Lung (tissue), 13 donors: ENCODE results near the gene TMX2. TPM values are rescaled to one million over a fixed set of nuclear protein-coding genes. Genes with fewer than 3 reads are reported as not detected.

Experiments
- ATAC-seq: fragments of 200-7000 bp; cut with Tn5 transposase; one replicate; pipeline ENCODE4 v1.9.1; 2020; ENCODE audit warnings: moderate number of reproducible peaks; ENCODE audit not compliant: insufficient read depth, low FRiP score
- DNase-seq, 3 donors: peaks; one replicate each; pipeline ENCODE4 v3.0.0-alpha.2; 2013 to 2017
- H3K27ac ChIP-seq, 2 donors: one replicate each; pipeline ENCODE4 v1.5.1; 2013; ENCODE audit warnings: mild to moderate bottlenecking in 2 of 2, moderate library complexity in 2 of 2, control low read depth in 1 of 2, inconsistent platforms in 1 of 2, low read depth in 1 of 2, low read length in 1 of 2
- H3K27me3 ChIP-seq, 3 donors: one replicate each; pipeline ENCODE4 v1.5.1; 2013; ENCODE audit warnings: low read length in 2 of 3; ENCODE audit not compliant: control insufficient read depth in 3 of 3, insufficient read depth in 3 of 3
- H3K36me3 ChIP-seq, 4 donors: one replicate each; pipeline ENCODE4 v1.5.1; 2013; ENCODE audit warnings: low read length in 4 of 4, mild to moderate bottlenecking in 1 of 4, moderate library complexity in 1 of 4; ENCODE audit not compliant: control insufficient read depth in 4 of 4, insufficient read depth in 4 of 4
- H3K4me1 ChIP-seq, 5 donors: one replicate each; pipeline ENCODE4 v1.5.1; 2013; ENCODE audit warnings: low read length in 5 of 5, mild to moderate bottlenecking in 2 of 5, moderate library complexity in 1 of 5; ENCODE audit not compliant: control insufficient read depth in 5 of 5, insufficient read depth in 5 of 5
- H3K4me3 ChIP-seq: one replicate; pipeline ENCODE4 v1.5.1; 2013; ENCODE audit warnings: mild to moderate bottlenecking, control low read depth, moderate library complexity
- H3K9ac ChIP-seq, 2 donors: one replicate each; pipeline ENCODE4 v1.5.1; 2013; ENCODE audit warnings: low read length in 2 of 2, control low read depth in 1 of 2; ENCODE audit not compliant: insufficient read depth in 1 of 2
- H3K9me3 ChIP-seq, 4 donors: one replicate each; pipeline ENCODE4 v1.5.1; 2013; ENCODE audit warnings: low read length in 3 of 4, mild to moderate bottlenecking in 1 of 4, moderate library complexity in 1 of 4; ENCODE audit not compliant: control insufficient read depth in 4 of 4, insufficient read depth in 3 of 4
- WGBS, 2 donors: extraction: QIAGEN DNeasy Blood & Tissue Kit; methylation state at CpG; one replicate each; pipeline ENCODE4 v1.1.7; 2013; 5-methylcytosine and 5-hydroxymethylcytosine counted together
- polyA plus RNA-seq, 2 donors: library from polyadenylated mRNA; stranded (reverse); fragments of 200-250 nt; gene quantifications; one replicate each; pipeline ENCODE4 v1.2.1, GENCODE V29; 2013
- small RNA-seq: library from RNA; depleted of rRNA; stranded (forward); fragments of <200 nt; gene quantifications from one replicate; pipeline ENCODE3, GENCODE V24; 2014; ENCODE audit warnings: low replicate concordance
- total RNA-seq, 2 donors: library from RNA; depleted of rRNA in 1 of 2; stranded (reverse); fragments of >200 nt in 1 of 2; gene quantifications; one replicate each; pipeline ENCODE4 v1.2.1, GENCODE V29; 2014 to 2021
- TF ChIP-seq, protein P1 (sequence below): IDR thresholded peaks from 2 replicates; pipeline ENCODE4 v1.5.1; 2012; ENCODE audit warnings: mild to moderate bottlenecking; ENCODE audit errors: control extremely low read depth, extremely low read depth
- donor health status: control.
- donor health status: control.
- donor health status: Bipolar disorder and iron deficiency.
- donor health status: healthy.
- donor health status: DM: yes; HTN: yes; CAD: no.

Gene TMX2
- total and polyA plus RNA-seq, 4 donors, result 51.7 to 89.6 (median 63.5) TPM

GRCh38 chr11:57787920-57788702 is 75.7 kb downstream of the TMX2 start:
- no peaks in the 10 kb centered on the region for H3K9me3 ChIP-seq
- H3K9ac ChIP-seq, result no peak overlapping the region
- peak overlapping the region in 1 of 2 donors; percentile 67 for H3K27ac ChIP-seq
- WGBS, 2 donors, result 47 to 48% methylated on average over 6 of the region's 6 CpGs
- H3K27me3 ChIP-seq, result no peaks in the 10 kb centered on the region
- peaks cover 11 to 46% (median 16%) of the 10 kb centered on the region in 5 donors for H3K4me1 ChIP-seq
- ATAC-seq (no peak), DNase-seq (no peak)
- H3K4me3 ChIP-seq, result no peak overlapping the region
- peaks cover 0 to 10% (median 2%) of the 10 kb centered on the region in 4 donors for H3K36me3 ChIP-seq
- TF ChIP-seq, protein P1, sequence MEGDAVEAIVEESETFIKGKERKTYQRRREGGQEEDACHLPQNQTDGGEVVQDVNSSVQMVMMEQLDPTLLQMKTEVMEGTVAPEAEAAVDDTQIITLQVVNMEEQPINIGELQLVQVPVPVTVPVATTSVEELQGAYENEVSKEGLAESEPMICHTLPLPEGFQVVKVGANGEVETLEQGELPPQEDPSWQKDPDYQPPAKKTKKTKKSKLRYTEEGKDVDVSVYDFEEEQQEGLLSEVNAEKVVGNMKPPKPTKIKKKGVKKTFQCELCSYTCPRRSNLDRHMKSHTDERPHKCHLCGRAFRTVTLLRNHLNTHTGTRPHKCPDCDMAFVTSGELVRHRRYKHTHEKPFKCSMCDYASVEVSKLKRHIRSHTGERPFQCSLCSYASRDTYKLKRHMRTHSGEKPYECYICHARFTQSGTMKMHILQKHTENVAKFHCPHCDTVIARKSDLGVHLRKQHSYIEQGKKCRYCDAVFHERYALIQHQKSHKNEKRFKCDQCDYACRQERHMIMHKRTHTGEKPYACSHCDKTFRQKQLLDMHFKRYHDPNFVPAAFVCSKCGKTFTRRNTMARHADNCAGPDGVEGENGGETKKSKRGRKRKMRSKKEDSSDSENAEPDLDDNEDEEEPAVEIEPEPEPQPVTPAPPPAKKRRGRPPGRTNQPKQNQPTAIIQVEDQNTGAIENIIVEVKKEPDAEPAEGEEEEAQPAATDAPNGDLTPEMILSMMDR, result no peak

GRCh38 chr11:57788703-57789088 is 76.3 kb downstream of the TMX2 start:
- ATAC-seq, result no peak
- no peak overlapping the region for H3K9ac ChIP-seq
- TF ChIP-seq, protein P1, result no peak

More at GRCh38 chr11:57788703-57789088, 76.3 kb downstream of the TMX2 start:
- H3K9me3 ChIP-seq, result no peaks in the 10 kb centered on the region
- no peaks in the 10 kb centered on the region for H3K27me3 ChIP-seq
- H3K4me3 ChIP-seq, result no peak overlapping the region
- peaks cover 11 to 46% (median 15%) of the 10 kb centered on the region in 5 donors for H3K4me1 ChIP-seq
- H3K27ac ChIP-seq, result no peak overlapping the region
- no peak for DNase-seq
- H3K36me3 ChIP-seq, result peaks cover 5 to 16% (median 5%) of the 10 kb centered on the region in 4 donors

Small RNAs within 50 kb of the gene (small RNA-seq; reads per million reads assigned to genes)
- gene TMX2-CTNND1, result not detected

Other genes starting within 250 kb of the TMX2 start
- 10 to 100 TPM; 18.5 to 18.7 TPM for gene SLC43A1, start 196.9 kb upstream of the TMX2 start, total RNA-seq
- 10 to 100 TPM; 10.3 to 14.8 TPM for gene SLC43A1, start 196.9 kb upstream of the TMX2 start, polyA plus RNA-seq
- gene TIMM10, start 181.8 kb upstream of the TMX2 start, total RNA-seq, result 10 to 100 TPM; 10.4 to 46.5 TPM
- gene TIMM10, start 181.8 kb upstream of the TMX2 start, polyA plus RNA-seq, result 10 to 100 TPM; 45.1 to 64.7 TPM
- not detected for gene SMTNL1, start 175.0 kb upstream of the TMX2 start, total RNA-seq
- not detected for gene SMTNL1, start 175.0 kb upstream of the TMX2 start, polyA plus RNA-seq
- gene UBE2L6, start 144.9 kb upstream of the TMX2 start, total RNA-seq, result 10 to 100 TPM; 38.9 to 97.1 TPM
- gene UBE2L6, start 144.9 kb upstream of the TMX2 start, polyA plus RNA-seq, result 100 to 1,000 TPM in 1 of 2 donors, 10 to 100 TPM in 1; 44.9 to 129 TPM
- 100 to 1,000 TPM; 102 to 407 TPM for gene SERPING1, start 114.9 kb upstream of the TMX2 start, total RNA-seq
- gene SERPING1, start 114.9 kb upstream of the TMX2 start, polyA plus RNA-seq, result 100 to 1,000 TPM; 214 to 418 TPM
- 1 to 10 TPM; 1.3 to 1.5 TPM for gene YPEL4, start 62.7 kb upstream of the TMX2 start, total RNA-seq
- 1 to 10 TPM in 1 of 2 donors, under 1 TPM in 1; 0.71 to 3.1 TPM for gene YPEL4, start 62.7 kb upstream of the TMX2 start, polyA plus RNA-seq
- 10 to 100 TPM in 1 of 2 donors, 1 to 10 TPM in 1; 6.5 to 12.4 TPM for gene CLP1, start 54.8 kb upstream of the TMX2 start, total RNA-seq
- gene CLP1, start 54.8 kb upstream of the TMX2 start, polyA plus RNA-seq, result 10 to 100 TPM in 1 of 2 donors, 1 to 10 TPM in 1; 6.9 to 16.6 TPM
- gene ZDHHC5, start 44.5 kb upstream of the TMX2 start, total RNA-seq, result 10 to 100 TPM; 37.5 to 63.2 TPM
- gene ZDHHC5, start 44.5 kb upstream of the TMX2 start, polyA plus RNA-seq, result 10 to 100 TPM; 28.7 to 48.4 TPM
- 10 to 100 TPM; 12.0 to 14.9 TPM for gene MED19, start 378 bp upstream of the TMX2 start, total RNA-seq
- gene MED19, start 378 bp upstream of the TMX2 start, polyA plus RNA-seq, result 10 to 100 TPM in 1 of 2 donors, 1 to 10 TPM in 1; 8.7 to 15.1 TPM
- gene SELENOH, start 28.9 kb downstream of the TMX2 start, total RNA-seq, result 100 to 1,000 TPM in 1 of 2 donors, 10 to 100 TPM in 1; 77.3 to 123 TPM
- gene SELENOH, start 28.9 kb downstream of the TMX2 start, polyA plus RNA-seq, result 100 to 1,000 TPM; 155 TPM
- not detected for gene BTBD18, start 39.2 kb downstream of the TMX2 start, total RNA-seq
- not detected for gene BTBD18, start 39.2 kb downstream of the TMX2 start, polyA plus RNA-seq
- gene CTNND1, start 49.2 kb downstream of the TMX2 start, total RNA-seq, result 100 to 1,000 TPM; 197 to 423 TPM
- gene CTNND1, start 49.2 kb downstream of the TMX2 start, polyA plus RNA-seq, result 10 to 100 TPM; 36.5 to 59.9 TPM